Adrenal gland (tissue), 5 donors: ENCODE results near the gene AGAP1.

Experiments
- POLR2A ChIP-seq, 2 donors: fragments of 450-650 bp; IDR thresholded peaks; one replicate each; pipeline ENCODE4 v1.6.1; 2017; ENCODE audit warnings: antibody characterized with exemption in 2 of 2, mild to moderate bottlenecking in 2 of 2, moderate library complexity in 1 of 2
- TF ChIP-seq, protein P1 (sequence below), 6 experiments: fragments of 450-650 bp in 4 of 6; fragments of 200-600 bp in 2 of 6; sonication (generic) in 1 of 6; IDR thresholded peaks; 1 replicate in 5 of 6; 2 replicates in 1 of 6; pipeline versions ENCODE4 v1.5.1 to v1.8.0; 2016 to 2021; ENCODE audit warnings: antibody characterized with exemption in 6 of 6, mild to moderate bottlenecking in 2 of 6, moderate library complexity in 1 of 6
- donor health status: DM: no; HTN: no; CAD: no.

DNA sequence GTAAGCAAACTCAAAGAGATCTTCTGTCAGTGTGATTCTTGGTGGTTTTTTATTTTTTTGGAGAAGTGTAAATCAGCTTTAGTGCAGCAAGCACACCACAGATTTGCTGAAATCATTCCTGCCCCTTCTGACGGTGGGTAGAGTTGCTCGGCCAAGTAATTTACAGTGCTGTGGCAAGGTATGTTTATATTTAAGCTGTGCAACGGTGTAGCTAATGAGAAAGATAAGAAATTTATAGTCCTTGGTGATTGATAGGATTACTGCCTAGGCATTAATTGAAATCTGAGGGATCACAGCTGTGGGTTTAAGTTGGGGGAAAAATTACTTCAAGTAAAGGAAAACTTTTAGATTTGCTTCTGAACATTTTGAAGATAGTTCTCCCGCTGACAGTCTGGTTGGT is 286.6 kb downstream of the AGAP1 start:
- TF ChIP-seq, protein P1, sequence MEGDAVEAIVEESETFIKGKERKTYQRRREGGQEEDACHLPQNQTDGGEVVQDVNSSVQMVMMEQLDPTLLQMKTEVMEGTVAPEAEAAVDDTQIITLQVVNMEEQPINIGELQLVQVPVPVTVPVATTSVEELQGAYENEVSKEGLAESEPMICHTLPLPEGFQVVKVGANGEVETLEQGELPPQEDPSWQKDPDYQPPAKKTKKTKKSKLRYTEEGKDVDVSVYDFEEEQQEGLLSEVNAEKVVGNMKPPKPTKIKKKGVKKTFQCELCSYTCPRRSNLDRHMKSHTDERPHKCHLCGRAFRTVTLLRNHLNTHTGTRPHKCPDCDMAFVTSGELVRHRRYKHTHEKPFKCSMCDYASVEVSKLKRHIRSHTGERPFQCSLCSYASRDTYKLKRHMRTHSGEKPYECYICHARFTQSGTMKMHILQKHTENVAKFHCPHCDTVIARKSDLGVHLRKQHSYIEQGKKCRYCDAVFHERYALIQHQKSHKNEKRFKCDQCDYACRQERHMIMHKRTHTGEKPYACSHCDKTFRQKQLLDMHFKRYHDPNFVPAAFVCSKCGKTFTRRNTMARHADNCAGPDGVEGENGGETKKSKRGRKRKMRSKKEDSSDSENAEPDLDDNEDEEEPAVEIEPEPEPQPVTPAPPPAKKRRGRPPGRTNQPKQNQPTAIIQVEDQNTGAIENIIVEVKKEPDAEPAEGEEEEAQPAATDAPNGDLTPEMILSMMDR (IDR thresholded peaks at IDR 0.05): no peak
- TF ChIP-seq POLR2A (IDR thresholded peaks at IDR 0.05): no peak
